ENCODE results near the gene KDM4C.

The KDM4C gene

GRCh38 chr9:7185612-7186011 is 427.8 kb downstream of the KDM4C start:
- no peak overlapping the region for H3K27ac Mint-ChIP-seq
- H3K9me3 Mint-ChIP-seq = peaks cover 13% of the 10 kb centered on the region
- no peak overlapping the region for H3K4me3 Mint-ChIP-seq
- H3K36me3 Mint-ChIP-seq = peaks cover 66% of the 10 kb centered on the region
- no peak for ATAC-seq
- no peaks in the 10 kb centered on the region for H3K4me1 Mint-ChIP-seq
- H3K27me3 Mint-ChIP-seq = no peaks in the 10 kb centered on the region

- Mint-ChIP-seq H3K9me3 (peaks cover 18% of the 10 kb centered on the region), H3K27ac (no peak overlapping the region), H3K36me3 (peaks cover 68% of the 10 kb centered on the region), H3K4me3 (no peak overlapping the region), H3K4me1 (no peaks in the 10 kb centered on the region), H3K27me3 (no peaks in the 10 kb centered on the region)
- ATAC-seq = no peak
Observed at GRCh38 chr9:7186175-7186574, 428.4 kb downstream of the KDM4C start.

- Mint-ChIP-seq H3K4me3 (no peak overlapping the region), H3K36me3 (peaks cover 19% of the 10 kb centered on the region), H3K27me3 (no peaks in the 10 kb centered on the region), H3K9me3 (peaks cover 5% of the 10 kb centered on the region), H3K27ac (no peak overlapping the region), H3K4me1 (no peaks in the 10 kb centered on the region)
- no peak for ATAC-seq
Observed at GRCh38 chr9:7192266-7192665, 434.5 kb downstream of the KDM4C start.

GRCh38 chr9:7195526-7195925 is 437.8 kb downstream of the KDM4C start:
- H3K27ac Mint-ChIP-seq = no peak overlapping the region
- no peak overlapping the region for H3K4me3 Mint-ChIP-seq
- H3K9me3 Mint-ChIP-seq = peaks cover 5% of the 10 kb centered on the region
- H3K4me1 Mint-ChIP-seq = no peaks in the 10 kb centered on the region
- ATAC-seq = no peak
- H3K36me3 Mint-ChIP-seq = peaks cover 6% of the 10 kb centered on the region
- H3K27me3 Mint-ChIP-seq = no peaks in the 10 kb centered on the region

GRCh38 chr9:7196467-7196866 is 438.7 kb downstream of the KDM4C start:
- H3K27ac Mint-ChIP-seq = no peak overlapping the region
- no peaks in the 10 kb centered on the region for H3K27me3 Mint-ChIP-seq
- H3K4me3 Mint-ChIP-seq = no peak overlapping the region
- H3K4me1 Mint-ChIP-seq = no peaks in the 10 kb centered on the region
- no peak for ATAC-seq
- no peaks in the 10 kb centered on the region for H3K9me3 Mint-ChIP-seq
- no peaks in the 10 kb centered on the region for H3K36me3 Mint-ChIP-seq

- ATAC-seq = no peak
- Mint-ChIP-seq H3K9me3 (no peaks in the 10 kb centered on the region), H3K4me1 (no peaks in the 10 kb centered on the region), H3K36me3 (no peaks in the 10 kb centered on the region), H3K27ac (no peak overlapping the region), H3K27me3 (no peaks in the 10 kb centered on the region), H3K4me3 (no peak overlapping the region)
Observed at GRCh38 chr9:7201196-7201595, 443.4 kb downstream of the KDM4C start.

GRCh38 chr9:7205806-7206205 is 448.0 kb downstream of the KDM4C start:
- Mint-ChIP-seq H3K9me3 (no peaks in the 10 kb centered on the region), H3K27me3 (no peaks in the 10 kb centered on the region), H3K36me3 (no peaks in the 10 kb centered on the region), H3K4me1 (no peaks in the 10 kb centered on the region), H3K27ac (no peak overlapping the region), H3K4me3 (no peak overlapping the region)
- no peak for ATAC-seq

GRCh38 chr9:7206221-7206758 is 448.5 kb downstream of the KDM4C start:
- H3K4me3 Mint-ChIP-seq = no peak overlapping the region
- no peaks in the 10 kb centered on the region for H3K27me3 Mint-ChIP-seq
- ATAC-seq = no peak
- H3K9me3 Mint-ChIP-seq = no peaks in the 10 kb centered on the region
- no peaks in the 10 kb centered on the region for H3K36me3 Mint-ChIP-seq
- no peaks in the 10 kb centered on the region for H3K4me1 Mint-ChIP-seq
- H3K27ac Mint-ChIP-seq = no peak overlapping the region

GRCh38 chr9:7209016-7209715 is 451.4 kb downstream of the KDM4C start:
- Mint-ChIP-seq H3K27ac (no peak overlapping the region), H3K36me3 (no peaks in the 10 kb centered on the region), H3K4me1 (no peaks in the 10 kb centered on the region), H3K27me3 (no peaks in the 10 kb centered on the region), H3K4me3 (no peak overlapping the region), H3K9me3 (no peaks in the 10 kb centered on the region)
- ATAC-seq = no peak

GRCh38 chr9:7209990-7210389 is 452.2 kb downstream of the KDM4C start:
- no peaks in the 10 kb centered on the region for H3K4me1 Mint-ChIP-seq
- no peaks in the 10 kb centered on the region for H3K27me3 Mint-ChIP-seq
- ATAC-seq = no peak
- no peak overlapping the region for H3K27ac Mint-ChIP-seq
- H3K9me3 Mint-ChIP-seq = no peaks in the 10 kb centered on the region
- no peaks in the 10 kb centered on the region for H3K36me3 Mint-ChIP-seq
- H3K4me3 Mint-ChIP-seq = no peak overlapping the region

GRCh38 chr9:7210854-7211637 is 453.3 kb downstream of the KDM4C start:
- Mint-ChIP-seq H3K27me3 (no peaks in the 10 kb centered on the region), H3K4me3 (no peak overlapping the region), H3K36me3 (no peaks in the 10 kb centered on the region), H3K27ac (no peak overlapping the region), H3K4me1 (no peaks in the 10 kb centered on the region), H3K9me3 (no peaks in the 10 kb centered on the region)
- ATAC-seq = no peak

GRCh38 chr9:7211657-7212056 is 453.9 kb downstream of the KDM4C start:
- H3K36me3 Mint-ChIP-seq = no peaks in the 10 kb centered on the region
- H3K27ac Mint-ChIP-seq = no peak overlapping the region
- H3K4me1 Mint-ChIP-seq = no peaks in the 10 kb centered on the region
- H3K27me3 Mint-ChIP-seq = no peaks in the 10 kb centered on the region
- no peak for ATAC-seq
- no peaks in the 10 kb centered on the region for H3K9me3 Mint-ChIP-seq
- no peak overlapping the region for H3K4me3 Mint-ChIP-seq

GRCh38 chr9:7212101-7212500 is 454.3 kb downstream of the KDM4C start:
- peaks cover 1% of the 10 kb centered on the region for H3K9me3 Mint-ChIP-seq
- no peak overlapping the region for H3K4me3 Mint-ChIP-seq
- H3K27me3 Mint-ChIP-seq = peaks cover 4% of the 10 kb centered on the region
- no peaks in the 10 kb centered on the region for H3K4me1 Mint-ChIP-seq
- ATAC-seq = no peak
- no peak overlapping the region for H3K27ac Mint-ChIP-seq
- H3K36me3 Mint-ChIP-seq = no peaks in the 10 kb centered on the region

GRCh38 chr9:7216004-7216841 is 458.4 kb downstream of the KDM4C start:
- no peak overlapping the region for H3K4me3 Mint-ChIP-seq
- no peak overlapping the region for H3K27ac Mint-ChIP-seq
- ATAC-seq = no peak
- H3K27me3 Mint-ChIP-seq = peaks cover 24% of the 10 kb centered on the region
- H3K4me1 Mint-ChIP-seq = no peaks in the 10 kb centered on the region
- H3K9me3 Mint-ChIP-seq = peaks cover 20% of the 10 kb centered on the region
- no peaks in the 10 kb centered on the region for H3K36me3 Mint-ChIP-seq

- Mint-ChIP-seq H3K27me3 (peaks cover 16% of the 10 kb centered on the region), H3K4me1 (no peaks in the 10 kb centered on the region), H3K36me3 (no peaks in the 10 kb centered on the region), H3K9me3 (peaks cover 14% of the 10 kb centered on the region), H3K27ac (no peak overlapping the region), H3K4me3 (no peak overlapping the region)
- no peak for ATAC-seq
Observed at GRCh38 chr9:7223981-7224380, 466.2 kb downstream of the KDM4C start.

All from stimulated activated memory B cell treated with anti-CD40 and anti-IgM and Interleukin-4, amounts not matched to agents 10 μg/mL and 1 μg/mL and 100 μg/mL, for 72 hours (primary cell).